GM23338 (cell line): ENCODE results near the gene PCSK2.

ENCODE experiments used
- ETS1 ChIP-seq: IDR thresholded peaks from 2 replicates; pipeline ENCODE4 v1.6.1; 2016; ENCODE audit warnings: antibody characterized with exemption
- EZH2 ChIP-seq: fragments of 200-600 bp; sonication (generic); IDR thresholded peaks from one replicate; pipeline ENCODE4 v1.8.0; 2017; ENCODE audit warnings: antibody characterized with exemption, mild to moderate bottlenecking, low read depth; ENCODE audit not compliant: unreplicated experiment
- POLR2AphosphoS5 ChIP-seq: IDR thresholded peaks from 2 replicates; pipeline ENCODE4 v1.6.1; 2016; ENCODE audit warnings: antibody characterized with exemption, low read depth
- TF ChIP-seq, protein P1 (sequence below), 2 experiments: fragments of 200-600 bp in 1 of 2; sonication (generic) in 1 of 2; conservative IDR thresholded peaks; 2 replicates each; pipeline versions ENCODE4 v1.5.1 to v1.6.1; 2016 to 2017; ENCODE audit warnings: antibody characterized with exemption in 2 of 2, low read depth in 2 of 2, mild to moderate bottlenecking in 2 of 2, moderate library complexity in 1 of 2

- TF ChIP-seq, protein P1, sequence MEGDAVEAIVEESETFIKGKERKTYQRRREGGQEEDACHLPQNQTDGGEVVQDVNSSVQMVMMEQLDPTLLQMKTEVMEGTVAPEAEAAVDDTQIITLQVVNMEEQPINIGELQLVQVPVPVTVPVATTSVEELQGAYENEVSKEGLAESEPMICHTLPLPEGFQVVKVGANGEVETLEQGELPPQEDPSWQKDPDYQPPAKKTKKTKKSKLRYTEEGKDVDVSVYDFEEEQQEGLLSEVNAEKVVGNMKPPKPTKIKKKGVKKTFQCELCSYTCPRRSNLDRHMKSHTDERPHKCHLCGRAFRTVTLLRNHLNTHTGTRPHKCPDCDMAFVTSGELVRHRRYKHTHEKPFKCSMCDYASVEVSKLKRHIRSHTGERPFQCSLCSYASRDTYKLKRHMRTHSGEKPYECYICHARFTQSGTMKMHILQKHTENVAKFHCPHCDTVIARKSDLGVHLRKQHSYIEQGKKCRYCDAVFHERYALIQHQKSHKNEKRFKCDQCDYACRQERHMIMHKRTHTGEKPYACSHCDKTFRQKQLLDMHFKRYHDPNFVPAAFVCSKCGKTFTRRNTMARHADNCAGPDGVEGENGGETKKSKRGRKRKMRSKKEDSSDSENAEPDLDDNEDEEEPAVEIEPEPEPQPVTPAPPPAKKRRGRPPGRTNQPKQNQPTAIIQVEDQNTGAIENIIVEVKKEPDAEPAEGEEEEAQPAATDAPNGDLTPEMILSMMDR (conservative IDR thresholded peaks at IDR 0.05; ENCODE audit: low read depth in 2 of 2): no peak
- TF ChIP-seq POLR2AphosphoS5: no peak
- no peak for TF ChIP-seq EZH2
- no peak for TF ChIP-seq ETS1
These were observed 3.3 kb upstream of the PCSK2 start for GRCh38 chr20:17223553-17223952.
